OCI-LY7 (cell line): ENCODE results near the gene IQGAP2.

ENCODE experiments used
- CTCF ChIP-seq: fragments of 200-600 bp; sonication (generic); conservative IDR thresholded peaks from 2 replicates; pipeline ENCODE4 v1.5.1; 2014; ENCODE audit warnings: mild to moderate bottlenecking, antibody characterized with exemption, low read length, moderate library complexity, mixed read lengths
- EZH2phosphoT487 ChIP-seq: fragments of 200-600 bp; sonication (generic); IDR thresholded peaks from 2 replicates; pipeline ENCODE4 v1.6.1; 2018; ENCODE audit warnings: low read depth, borderline replicate concordance, mild to moderate bottlenecking, mixed run types, antibody characterized with exemption, low read length, moderate library complexity, mixed read lengths

GRCh38 chr5:76402251-76402885 lies 717 bp upstream of the IQGAP2 start:
- TF ChIP-seq CTCF (no peak), EZH2phosphoT487 (no peak)
